Right cardiac atrium (tissue), 5 donors: Measurements from ENCODE around the gene RBM28. TPM values are rescaled to one million over a fixed set of nuclear protein-coding genes. Genes with fewer than 3 reads are reported as not detected.
A peak's percentile ranks its signal among the peaks of the same experiment; 100 is the strongest.

ENCODE experiments used
- ATAC-seq, 2 donors: fragments of 200-7000 bp; cut with Tn5 transposase; one replicate each; pipeline versions ENCODE4 v1.8.0 to v1.9.1; 2020; ENCODE audit warnings: moderate library complexity in 2 of 2, mild to moderate bottlenecking in 1 of 2
- DNase-seq, 3 donors: peaks; one replicate each; pipeline ENCODE4 v3.0.0-alpha.2; 2020
- H3K27ac ChIP-seq: one replicate; pipeline ENCODE4 v1.5.1; 2013; ENCODE audit warnings: mild to moderate bottlenecking, low read length, control low read depth, moderate library complexity
- H3K27me3 ChIP-seq: one replicate; pipeline ENCODE4 v1.6.1; 2013; ENCODE audit not compliant: control insufficient read depth, insufficient read depth
- H3K4me1 ChIP-seq: one replicate; pipeline ENCODE4 v1.6.1; 2013; ENCODE audit warnings: low read length; ENCODE audit not compliant: control insufficient read depth, insufficient read depth
- H3K4me3 ChIP-seq: one replicate; pipeline ENCODE4 v1.5.1; 2013; ENCODE audit warnings: low read length, control low read depth
- H3K9me3 ChIP-seq: one replicate; pipeline ENCODE4 v1.6.1; 2013; ENCODE audit warnings: low read length; ENCODE audit not compliant: control insufficient read depth
- WGBS: extraction: QIAGEN DNeasy Blood & Tissue Kit; methylation state at CpG from one replicate; pipeline ENCODE4 v1.1.7; 2013; 5-methylcytosine and 5-hydroxymethylcytosine counted together
- intact Hi-C, 4 donors: fragments of 100-400 bp; cut with DNase I; formaldehyde crosslinking; loops; one replicate each; pipeline versions ENCODE4 v1.11.0 to v1.14.0; 2022 to 2023
- polyA plus RNA-seq: library from polyadenylated mRNA; stranded (reverse); fragments of 200-250 nt; gene quantifications from one replicate; pipeline ENCODE4 v1.2.3, GENCODE V29; 2013
- total RNA-seq, 4 donors: library from RNA; stranded (reverse); fragmentation: NEBNext Ultra II Directional; extraction: Animal tissue kit (Norgen Biotek cat#: 25700); gene quantifications; one replicate each; pipeline ENCODE4 v1.2.1, GENCODE V29; 2021
- donor health status: healthy with polysubstance abuse.
- donor health status: DM: no; HTN: yes; CAD: no.
- donor health status: DM: no; HTN: no; CAD: no.
- donor health status: DM: no; HTN: yes; CAD: no; lungs with severe emphysema.
- donor health status: DM: yes; HTN: yes; CAD: no.

Gene RBM28
- total and polyA plus RNA-seq, 5 donors, result 21.6 to 34.8 (median 30.8) TPM

- intact Hi-C loops, result no loop called here
- no peaks in the 10 kb centered on the region for H3K27me3 ChIP-seq
- ATAC-seq, result no peak
Measured at GRCh38 chr7:128366986-128367385, 23.3 kb upstream of the RBM28 start.

GRCh38 chr7:128366300-128366699, 22.6 kb upstream of the RBM28 start:
- intact Hi-C loops, result no loop called here
- H3K4me1 ChIP-seq, result no peaks in the 10 kb centered on the region
- H3K27ac ChIP-seq, result no peak overlapping the region
- no peaks in the 10 kb centered on the region for H3K27me3 ChIP-seq
- H3K4me3 ChIP-seq, result no peak overlapping the region
- WGBS, result 56% methylated on average over 1 of the region's 1 CpG
- no peaks in the 10 kb centered on the region for H3K9me3 ChIP-seq
- DNase-seq (no peak), ATAC-seq (no peak)

More at GRCh38 chr7:128366986-128367385, 23.3 kb upstream of the RBM28 start:
- Histone ChIP-seq H3K9me3 (no peaks in the 10 kb centered on the region), H3K4me3 (no peak overlapping the region), H3K27ac (no peak overlapping the region), H3K4me1 (no peaks in the 10 kb centered on the region)
- no peak for DNase-seq

GRCh38 chr7:128365432-128365831, 21.7 kb upstream of the RBM28 start:
- ATAC-seq, result no peak
- no peak overlapping the region for H3K4me3 ChIP-seq
- no peaks in the 10 kb centered on the region for H3K27me3 ChIP-seq
- no peak overlapping the region for H3K27ac ChIP-seq
- no peak for DNase-seq
- H3K9me3 ChIP-seq, result no peaks in the 10 kb centered on the region
- no peaks in the 10 kb centered on the region for H3K4me1 ChIP-seq
- 87% methylated on average over 2 of the region's 2 CpGs for WGBS
- intact Hi-C loops, result no loop called here

- intact Hi-C loops, result no loop called here
- ATAC-seq, result no peak
- H3K4me3 ChIP-seq, result no peak overlapping the region
- H3K9me3 ChIP-seq, result no peaks in the 10 kb centered on the region
- DNase-seq, result no peak
- no peaks in the 10 kb centered on the region for H3K4me1 ChIP-seq
- H3K27me3 ChIP-seq, result no peaks in the 10 kb centered on the region
- no peak overlapping the region for H3K27ac ChIP-seq
- 72% methylated on average over 4 of the region's 4 CpGs for whole genome bisulfite sequencing
Measured at GRCh38 chr7:128364166-128364870, 20.6 kb upstream of the RBM28 start.

GRCh38 chr7:128363261-128363721, 19.6 kb upstream of the RBM28 start:
- Histone ChIP-seq H3K27ac (no peak overlapping the region), H3K9me3 (no peaks in the 10 kb centered on the region), H3K4me3 (no peak overlapping the region), H3K27me3 (no peaks in the 10 kb centered on the region), H3K4me1 (no peaks in the 10 kb centered on the region)
- 71% methylated on average over 6 of the region's 6 CpGs for WGBS
- intact Hi-C loops, result no loop called here
- DNase-seq (no peak), ATAC-seq (no peak)

- no peak overlapping the region for H3K4me3 ChIP-seq
- H3K27me3 ChIP-seq, result no peaks in the 10 kb centered on the region
- no peaks in the 10 kb centered on the region for H3K4me1 ChIP-seq
- no peak for DNase-seq
- no peaks in the 10 kb centered on the region for H3K9me3 ChIP-seq
- H3K27ac ChIP-seq, result no peak overlapping the region
- ATAC-seq, result no peak
- intact Hi-C loops, result no loop called here
- 80% methylated on average over 4 of the region's 4 CpGs for WGBS
Measured at GRCh38 chr7:128362670-128363069, 19.0 kb upstream of the RBM28 start.

- DNase-seq, result peak; percentile 49 to 84 (median 82)
- ATAC-seq, result peak; percentile 77 to 80
- H3K9me3 ChIP-seq, result no peaks in the 10 kb centered on the region
- under 1% methylated on average over 88 of the region's 88 CpGs for WGBS
- H3K27ac ChIP-seq, result no peak within 1 kb of the TSS
- peak within 1 kb of the TSS; percentile 51 for H3K4me3 ChIP-seq
- intact Hi-C loops, result no loop called here
- H3K27me3 ChIP-seq, result no peaks in the 10 kb centered on the region
- H3K4me1 ChIP-seq, result no peaks in the 10 kb centered on the region
Measured at GRCh38 chr7:128361411-128362379, 18.0 kb upstream of the RBM28 start, which contains the start of gene PRRT4. PRRT4 (minus strand) TSS chr7:128361690.

GRCh38 chr7:128360359-128360678, 16.6 kb upstream of the RBM28 start:
- no peaks in the 10 kb centered on the region for H3K4me1 ChIP-seq
- H3K27me3 ChIP-seq, result no peaks in the 10 kb centered on the region
- H3K27ac ChIP-seq, result no peak overlapping the region
- H3K9me3 ChIP-seq, result no peaks in the 10 kb centered on the region
- peak in 2 of 3 donors; percentile 71 to 81 for DNase-seq
- no peak overlapping the region for H3K4me3 ChIP-seq
- intact Hi-C loops, result no loop called here
- peak; percentile 32 to 55 for ATAC-seq
- 36% methylated on average over 9 of the region's 9 CpGs for WGBS

GRCh38 chr7:128359939-128360338, 16.2 kb upstream of the RBM28 start:
- no peak for ATAC-seq
- H3K4me1 ChIP-seq, result no peaks in the 10 kb centered on the region
- no peak for DNase-seq

GRCh38 chr7:128359336-128359735, 15.6 kb upstream of the RBM28 start:
- intact Hi-C loops, result no loop called here
- ATAC-seq (no peak), DNase-seq (no peak)
- Histone ChIP-seq H3K27me3 (no peaks in the 10 kb centered on the region), H3K4me3 (no peak overlapping the region), H3K27ac (no peak overlapping the region), H3K4me1 (no peaks in the 10 kb centered on the region), H3K9me3 (no peaks in the 10 kb centered on the region)
- WGBS, result 95% methylated on average over 12 of the region's 12 CpGs

More at GRCh38 chr7:128359939-128360338, 16.2 kb upstream of the RBM28 start:
- WGBS, result 81% methylated on average over 4 of the region's 4 CpGs
- no peaks in the 10 kb centered on the region for H3K27me3 ChIP-seq
- intact Hi-C loops, result no loop called here
- H3K4me3 ChIP-seq, result no peak overlapping the region
- H3K9me3 ChIP-seq, result no peaks in the 10 kb centered on the region
- H3K27ac ChIP-seq, result no peak overlapping the region

- 76% methylated on average over 1 of the region's 1 CpG for WGBS
- no peaks in the 10 kb centered on the region for H3K27me3 ChIP-seq
- no peak for DNase-seq
- H3K9me3 ChIP-seq, result no peaks in the 10 kb centered on the region
- no peaks in the 10 kb centered on the region for H3K4me1 ChIP-seq
- H3K27ac ChIP-seq, result no peak overlapping the region
- no peak overlapping the region for H3K4me3 ChIP-seq
- intact Hi-C loops, result no loop called here
- no peak for ATAC-seq
Measured at GRCh38 chr7:128358233-128358632, 14.5 kb upstream of the RBM28 start.
